Stimulated activated CD4-positive, alpha-beta T cell treated with anti-CD3 and anti-CD28 coated beads, Interleukin-1b, Interleukin-23, amount 100 ng/mL, for 1 hour (primary cell): ENCODE measurements around the gene FGFR3.
"Not testable (repeated sequence)": the region's sequence is repeated elsewhere in the genome, so short reads cannot be mapped to it uniquely, and the experiment has no call there.

ENCODE experiments used
- DNase-seq, 2 donors: peaks; one replicate each; pipeline ENCODE4 v3.0.0-alpha.2; 2020; ENCODE audit warnings: low read depth in 2 of 2

The FGFR3 gene

GRCh38 chr4:1842339-1842895 lies 49.3 kb downstream of the FGFR3 start:
- DNase-seq, result no peak

- DNase-seq, result no peak
Measured at GRCh38 chr4:1842993-1843448, 49.9 kb downstream of the FGFR3 start.

- no peak for DNase-seq
Measured at GRCh38 chr4:1843852-1844251, 50.8 kb downstream of the FGFR3 start.

GRCh38 chr4:1844618-1845017 lies 51.5 kb downstream of the FGFR3 start:
- DNase-seq, result not testable (repeated sequence)

GRCh38 chr4:1846580-1846979 lies 53.5 kb downstream of the FGFR3 start:
- DNase-seq, result no peak

GRCh38 chr4:1850276-1850675 lies 57.2 kb downstream of the FGFR3 start:
- no peak for DNase-seq

GRCh38 chr4:1851160-1851559 lies 58.1 kb downstream of the FGFR3 start:
- DNase-seq, result no peak

GRCh38 chr4:1851575-1852410 lies 58.7 kb downstream of the FGFR3 start:
- DNase-seq, result no peak

GRCh38 chr4:1852904-1853623 lies 60.0 kb downstream of the FGFR3 start:
- DNase-seq, result no peak

GRCh38 chr4:1854752-1855151 lies 61.7 kb downstream of the FGFR3 start:
- DNase-seq, result no peak

- no peak for DNase-seq
Measured at GRCh38 chr4:1855333-1856070, 62.4 kb downstream of the FGFR3 start.

- peak; percentile 79 to 80 for DNase-seq
Measured at GRCh38 chr4:1856071-1856942, 63.2 kb downstream of the FGFR3 start, which contains the start of gene LETM1. Gene LETM1 (minus strand): TSS chr4:1856156. CDS start chr4:1855950, 206 bp downstream.

- no peak for DNase-seq
Measured at GRCh38 chr4:1856943-1857699, 64.0 kb downstream of the FGFR3 start.

- no peak for DNase-seq
Measured at GRCh38 chr4:1857931-1858330, 64.8 kb downstream of the FGFR3 start.
